Panc1 (cell line): Measurements from ENCODE around the gene ATXN7.

Experiments
- TF ChIP-seq, protein P1 (sequence below), 2 experiments: IDR thresholded peaks; 2 replicates each; pipeline ENCODE4 v1.6.1; 2011 to 2012; ENCODE audit warnings: low read depth in 2 of 2, control low read depth in 1 of 2, low read length in 1 of 2, mild to moderate bottlenecking in 1 of 2, moderate library complexity in 1 of 2; ENCODE audit not compliant: insufficient read depth in 1 of 2
- TF ChIP-seq, protein P2 (sequence below): fragments of 450-650 bp; IDR thresholded peaks from 2 replicates; pipeline ENCODE4 v1.5.1; 2017; ENCODE audit warnings: mild to moderate bottlenecking

DNA sequence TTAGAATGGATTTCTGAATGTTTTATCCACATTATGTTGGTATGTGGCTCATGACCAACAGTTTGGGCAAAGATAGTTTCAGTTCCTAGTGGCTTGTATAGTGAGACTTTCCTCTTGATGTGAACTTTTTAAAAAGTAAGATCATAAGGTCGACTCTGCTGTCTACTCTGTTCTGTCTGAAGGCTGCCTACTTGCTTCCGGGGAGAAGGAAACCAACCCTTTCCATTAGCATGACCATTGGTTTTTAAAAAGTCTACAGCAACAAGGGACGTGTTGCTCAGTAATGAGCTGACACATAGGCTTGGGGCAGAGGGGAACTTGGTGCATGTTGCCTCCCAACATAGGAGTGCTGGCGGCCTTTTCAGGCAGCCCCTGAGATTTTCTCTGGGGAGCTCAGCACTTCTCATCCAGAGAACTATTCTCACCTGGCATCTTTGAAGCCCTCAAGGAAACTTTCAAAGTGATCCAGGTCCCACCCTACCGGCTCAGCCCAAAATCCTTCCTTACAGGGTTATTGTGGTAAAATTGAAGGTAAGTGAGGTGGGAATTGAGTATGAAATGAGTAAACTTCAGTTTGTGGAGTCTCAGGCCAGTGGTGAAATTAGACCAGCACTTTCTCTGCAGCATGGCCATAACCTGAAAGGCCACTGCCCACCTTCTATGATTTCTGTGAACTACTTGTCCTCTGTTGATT lies 129.0 kb downstream of the ATXN7 start:
- TF ChIP-seq, protein P1, sequence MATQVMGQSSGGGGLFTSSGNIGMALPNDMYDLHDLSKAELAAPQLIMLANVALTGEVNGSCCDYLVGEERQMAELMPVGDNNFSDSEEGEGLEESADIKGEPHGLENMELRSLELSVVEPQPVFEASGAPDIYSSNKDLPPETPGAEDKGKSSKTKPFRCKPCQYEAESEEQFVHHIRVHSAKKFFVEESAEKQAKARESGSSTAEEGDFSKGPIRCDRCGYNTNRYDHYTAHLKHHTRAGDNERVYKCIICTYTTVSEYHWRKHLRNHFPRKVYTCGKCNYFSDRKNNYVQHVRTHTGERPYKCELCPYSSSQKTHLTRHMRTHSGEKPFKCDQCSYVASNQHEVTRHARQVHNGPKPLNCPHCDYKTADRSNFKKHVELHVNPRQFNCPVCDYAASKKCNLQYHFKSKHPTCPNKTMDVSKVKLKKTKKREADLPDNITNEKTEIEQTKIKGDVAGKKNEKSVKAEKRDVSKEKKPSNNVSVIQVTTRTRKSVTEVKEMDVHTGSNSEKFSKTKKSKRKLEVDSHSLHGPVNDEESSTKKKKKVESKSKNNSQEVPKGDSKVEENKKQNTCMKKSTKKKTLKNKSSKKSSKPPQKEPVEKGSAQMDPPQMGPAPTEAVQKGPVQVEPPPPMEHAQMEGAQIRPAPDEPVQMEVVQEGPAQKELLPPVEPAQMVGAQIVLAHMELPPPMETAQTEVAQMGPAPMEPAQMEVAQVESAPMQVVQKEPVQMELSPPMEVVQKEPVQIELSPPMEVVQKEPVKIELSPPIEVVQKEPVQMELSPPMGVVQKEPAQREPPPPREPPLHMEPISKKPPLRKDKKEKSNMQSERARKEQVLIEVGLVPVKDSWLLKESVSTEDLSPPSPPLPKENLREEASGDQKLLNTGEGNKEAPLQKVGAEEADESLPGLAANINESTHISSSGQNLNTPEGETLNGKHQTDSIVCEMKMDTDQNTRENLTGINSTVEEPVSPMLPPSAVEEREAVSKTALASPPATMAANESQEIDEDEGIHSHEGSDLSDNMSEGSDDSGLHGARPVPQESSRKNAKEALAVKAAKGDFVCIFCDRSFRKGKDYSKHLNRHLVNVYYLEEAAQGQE (IDR thresholded peaks at IDR 0.05; ENCODE audit: insufficient read depth in 1 of 2, low read depth in 2 of 2, low read length in 1 of 2), result no peak
- TF ChIP-seq, protein P2, sequence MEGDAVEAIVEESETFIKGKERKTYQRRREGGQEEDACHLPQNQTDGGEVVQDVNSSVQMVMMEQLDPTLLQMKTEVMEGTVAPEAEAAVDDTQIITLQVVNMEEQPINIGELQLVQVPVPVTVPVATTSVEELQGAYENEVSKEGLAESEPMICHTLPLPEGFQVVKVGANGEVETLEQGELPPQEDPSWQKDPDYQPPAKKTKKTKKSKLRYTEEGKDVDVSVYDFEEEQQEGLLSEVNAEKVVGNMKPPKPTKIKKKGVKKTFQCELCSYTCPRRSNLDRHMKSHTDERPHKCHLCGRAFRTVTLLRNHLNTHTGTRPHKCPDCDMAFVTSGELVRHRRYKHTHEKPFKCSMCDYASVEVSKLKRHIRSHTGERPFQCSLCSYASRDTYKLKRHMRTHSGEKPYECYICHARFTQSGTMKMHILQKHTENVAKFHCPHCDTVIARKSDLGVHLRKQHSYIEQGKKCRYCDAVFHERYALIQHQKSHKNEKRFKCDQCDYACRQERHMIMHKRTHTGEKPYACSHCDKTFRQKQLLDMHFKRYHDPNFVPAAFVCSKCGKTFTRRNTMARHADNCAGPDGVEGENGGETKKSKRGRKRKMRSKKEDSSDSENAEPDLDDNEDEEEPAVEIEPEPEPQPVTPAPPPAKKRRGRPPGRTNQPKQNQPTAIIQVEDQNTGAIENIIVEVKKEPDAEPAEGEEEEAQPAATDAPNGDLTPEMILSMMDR, result no peak
